ENCODE results near the gene TTN.

GRCh38 chr2:178632729-178633128 is 174.5 kb downstream of the TTN start:
- TF ChIP-seq CTCF (IDR thresholded peaks at IDR 0.05; ENCODE audit: control extremely low read depth in 1 of 3, insufficient read depth in 1 of 3, low read depth in 1 of 3, low read length in 3 of 3) (no peak), HDAC6 (IDR thresholded peaks at IDR 0.05; ENCODE audit: low read depth, low read length) (no peak), SP2 (IDR thresholded peaks at IDR 0.05; ENCODE audit: low read length) (no peak), POLR2A (IDR thresholded peaks at IDR 0.05; ENCODE audit: control extremely low read depth in 1 of 2, low read depth in 2 of 2, low read length in 2 of 2) (no peak), SUZ12 (IDR thresholded peaks at IDR 0.05; ENCODE audit: low read length) (no peak), EZH2 (IDR thresholded peaks at IDR 0.05; ENCODE audit: low read depth, low read length, severe bottlenecking) (no peak), USF2 (IDR thresholded peaks at IDR 0.05; ENCODE audit: low read length) (no peak), EP300 (IDR thresholded peaks at IDR 0.05; ENCODE audit: borderline replicate concordance in 1 of 2, low read depth in 2 of 2, low read length in 2 of 2) (no peak)

Data from H1 (cell line).